GM23248 (cell line): Measurements from ENCODE around the gene DCAF4.

Experiments used
- EZH2 ChIP-seq: fragments of 200-600 bp; sonication (generic); IDR thresholded peaks from 2 replicates; pipeline ENCODE4 v1.6.1; 2018; ENCODE audit warnings: antibody characterized with exemption, mild to moderate bottlenecking; ENCODE audit not compliant: insufficient read depth, poor library complexity, severe bottlenecking
- EZH2phosphoT487 ChIP-seq: fragments of 200-600 bp; sonication (generic); IDR thresholded peaks from 2 replicates; pipeline ENCODE4 v1.6.1; 2018; ENCODE audit warnings: antibody characterized with exemption, moderate library complexity, mild to moderate bottlenecking, low read depth; ENCODE audit not compliant: insufficient read depth

DNA sequence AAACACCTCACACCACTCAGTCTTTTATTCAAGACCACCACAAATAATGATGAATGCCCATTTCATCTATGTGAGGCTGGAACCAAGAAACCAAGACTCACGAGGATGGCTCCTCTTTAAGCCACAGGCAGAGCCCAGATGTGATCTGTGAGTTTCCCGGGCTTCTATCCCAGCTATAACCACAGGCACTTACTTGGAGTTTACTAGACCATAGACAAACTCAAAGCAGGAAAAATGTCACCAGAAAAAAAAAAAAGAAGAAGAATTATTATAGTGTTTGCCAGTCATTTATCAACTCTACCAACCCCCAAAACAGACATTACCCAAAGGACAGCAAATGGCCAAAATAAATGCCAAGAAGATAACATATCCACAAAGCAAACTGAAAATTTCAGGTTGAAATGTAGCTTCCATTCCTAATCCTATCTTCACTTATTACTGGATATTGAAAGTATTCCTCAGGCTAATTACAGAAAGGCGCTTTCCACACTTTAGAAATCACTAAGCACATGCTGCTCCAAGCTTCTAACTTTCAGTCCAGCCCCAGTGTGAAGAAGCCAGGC, 56.0 kb downstream of the DCAF4 start:
- TF ChIP-seq EZH2, result no peak
- TF ChIP-seq EZH2phosphoT487, result no peak
